Stimulated activated naive CD8-positive, alpha-beta T cell treated with anti-CD3 and anti-CD28 coated beads, Interleukin-15, Interleukin-2, amounts not matched to agents 100 ng/mL and 50 ng/mL, for 24 hours (primary cell): Measurements from ENCODE around the gene ZNF407.

Experiments
- H3K27ac Mint-ChIP-seq: one replicate; pipeline ENCODE4 v1.8.0; 2021; ENCODE audit warnings: mild to moderate bottlenecking, mixed read lengths
- H3K27me3 Mint-ChIP-seq: one replicate; pipeline ENCODE4 v1.8.0; 2021; ENCODE audit warnings: mixed read lengths
- H3K36me3 Mint-ChIP-seq: one replicate; pipeline ENCODE4 v1.8.0; 2021; ENCODE audit warnings: low read depth, mixed read lengths
- H3K4me1 Mint-ChIP-seq: one replicate; pipeline ENCODE4 v1.8.0; 2021; ENCODE audit warnings: low read depth, mixed read lengths
- H3K4me3 Mint-ChIP-seq: one replicate; pipeline ENCODE4 v1.8.0; 2021; ENCODE audit warnings: mild to moderate bottlenecking, mixed read lengths
- H3K9me3 Mint-ChIP-seq: one replicate; pipeline ENCODE4 v1.8.0; 2021; ENCODE audit warnings: mixed read lengths

ZNF407 gene

DNA sequence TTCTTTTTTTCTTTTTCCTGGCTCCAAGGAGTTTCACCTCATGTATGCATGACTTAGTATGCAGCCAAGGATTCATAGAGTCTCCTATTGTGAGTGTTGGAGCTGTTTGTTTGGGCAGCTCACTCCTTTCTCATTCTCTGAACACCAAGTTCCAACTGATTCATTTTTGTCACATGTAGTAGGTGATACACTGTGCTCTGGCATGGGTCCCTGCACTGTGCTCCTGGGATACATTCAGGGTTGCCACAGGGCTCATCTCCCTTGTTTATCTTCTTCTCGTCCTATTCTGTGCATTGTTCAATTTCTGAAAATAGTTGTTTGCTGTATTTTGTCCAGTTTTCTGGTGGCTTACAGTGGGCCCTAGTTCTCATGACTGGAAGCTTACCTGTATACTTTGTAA, 96.8 kb downstream of the ZNF407 start:
- Mint-ChIP-seq H3K4me3 (no peak overlapping the region), H3K27me3 (no peaks in the 10 kb centered on the region)

DNA sequence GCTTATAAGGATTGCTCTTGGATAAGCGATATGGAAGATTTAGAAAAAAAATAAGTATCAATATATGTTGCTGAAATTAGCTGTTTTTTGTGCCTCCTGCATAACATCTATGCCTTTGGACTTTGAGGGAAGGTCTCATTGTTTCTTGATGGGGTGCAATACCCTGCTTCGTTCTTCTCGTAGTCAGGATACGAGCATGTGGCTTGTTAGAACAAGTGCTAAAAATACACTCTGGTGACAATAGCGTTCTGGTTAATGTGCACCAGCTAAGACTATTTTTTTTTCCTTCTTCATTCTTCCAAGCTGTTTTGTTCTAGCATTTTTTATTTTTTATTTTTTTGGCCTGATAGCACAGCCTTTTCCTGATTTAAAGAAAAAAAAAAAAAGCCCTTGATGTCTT, 97.5 kb downstream of the ZNF407 start:
- H3K4me3 Mint-ChIP-seq: no peak overlapping the region
- H3K4me1 Mint-ChIP-seq: peaks cover 11% of the 10 kb centered on the region
- H3K27me3 Mint-ChIP-seq: no peaks in the 10 kb centered on the region
- H3K36me3 Mint-ChIP-seq: peaks cover 13% of the 10 kb centered on the region
- no peak overlapping the region for H3K27ac Mint-ChIP-seq
- H3K9me3 Mint-ChIP-seq: no peaks in the 10 kb centered on the region

More for the DNA sequence above, 96.8 kb downstream of the ZNF407 start:
- no peaks in the 10 kb centered on the region for H3K9me3 Mint-ChIP-seq
- H3K27ac Mint-ChIP-seq: no peak overlapping the region
- peaks cover 13% of the 10 kb centered on the region for H3K36me3 Mint-ChIP-seq
- H3K4me1 Mint-ChIP-seq: peaks cover 11% of the 10 kb centered on the region

DNA sequence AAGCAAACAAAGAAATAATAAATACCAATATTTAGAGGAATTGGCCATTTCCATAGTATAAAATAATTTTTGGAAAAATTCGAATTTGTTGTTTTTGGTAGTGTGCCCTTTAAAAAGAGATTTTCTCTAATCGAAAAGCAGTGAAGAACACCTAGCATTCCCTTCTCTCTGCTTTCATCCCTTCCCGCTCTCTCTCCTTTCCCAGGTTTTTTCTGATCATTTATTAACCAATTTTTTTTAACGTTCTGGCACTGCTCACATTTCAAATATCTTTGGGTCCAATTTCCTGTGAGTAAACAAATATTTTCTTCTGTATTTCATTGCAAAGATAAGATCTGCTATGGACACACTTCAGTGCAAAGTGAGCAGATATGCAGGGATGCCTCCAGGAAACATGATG, 101.2 kb downstream of the ZNF407 start:
- Mint-ChIP-seq H3K36me3 (peaks cover 8% of the 10 kb centered on the region), H3K9me3 (no peaks in the 10 kb centered on the region), H3K4me3 (no peak overlapping the region), H3K27me3 (no peaks in the 10 kb centered on the region), H3K27ac (no peak overlapping the region), H3K4me1 (peaks cover 3% of the 10 kb centered on the region)

- H3K27ac Mint-ChIP-seq: no peak overlapping the region
- peaks cover 3% of the 10 kb centered on the region for H3K4me1 Mint-ChIP-seq
- no peak overlapping the region for H3K4me3 Mint-ChIP-seq
- no peaks in the 10 kb centered on the region for H3K9me3 Mint-ChIP-seq
- peaks cover 7% of the 10 kb centered on the region for H3K36me3 Mint-ChIP-seq
- H3K27me3 Mint-ChIP-seq: no peaks in the 10 kb centered on the region
Measured at GRCh38 chr18:74699455-74699854, 101.8 kb downstream of the ZNF407 start.

- Mint-ChIP-seq H3K4me3 (no peak overlapping the region), H3K27me3 (no peaks in the 10 kb centered on the region), H3K9me3 (no peaks in the 10 kb centered on the region), H3K27ac (no peak overlapping the region), H3K36me3 (peaks cover 7% of the 10 kb centered on the region), H3K4me1 (peaks cover 3% of the 10 kb centered on the region)
Measured at GRCh38 chr18:74702950-74703349, 105.3 kb downstream of the ZNF407 start.

GRCh38 chr18:74708169-74708568, 110.5 kb downstream of the ZNF407 start:
- Mint-ChIP-seq H3K4me1 (no peaks in the 10 kb centered on the region), H3K4me3 (no peak overlapping the region), H3K27ac (no peak overlapping the region)

GRCh38 chr18:74709452-74709851, 111.8 kb downstream of the ZNF407 start:
- H3K4me1 Mint-ChIP-seq: no peaks in the 10 kb centered on the region
- H3K27me3 Mint-ChIP-seq: no peaks in the 10 kb centered on the region
- H3K27ac Mint-ChIP-seq: no peak overlapping the region
- no peak overlapping the region for H3K4me3 Mint-ChIP-seq
- H3K9me3 Mint-ChIP-seq: no peaks in the 10 kb centered on the region
- no peaks in the 10 kb centered on the region for H3K36me3 Mint-ChIP-seq

More at GRCh38 chr18:74708169-74708568, 110.5 kb downstream of the ZNF407 start:
- Mint-ChIP-seq H3K9me3 (no peaks in the 10 kb centered on the region), H3K36me3 (peaks cover 3% of the 10 kb centered on the region), H3K27me3 (no peaks in the 10 kb centered on the region)

DNA sequence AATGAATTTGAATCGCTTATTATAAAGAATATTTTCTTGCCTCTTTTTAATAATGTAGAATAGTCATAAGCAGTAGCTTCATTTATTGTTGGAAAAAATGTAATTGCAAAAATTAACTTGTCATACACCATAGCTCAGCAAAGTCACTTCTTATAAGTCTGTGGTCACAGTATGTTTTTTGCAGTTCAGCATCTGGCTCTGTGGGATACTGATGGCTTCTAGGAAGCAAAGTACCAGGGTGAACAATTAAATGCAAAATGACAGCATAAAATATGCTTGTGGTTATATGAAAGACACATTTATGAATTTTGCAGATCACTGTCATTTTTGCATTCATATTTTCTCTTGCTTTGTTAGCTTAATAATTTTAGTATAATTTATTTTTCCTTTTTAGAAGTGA, 116.5 kb downstream of the ZNF407 start:
- H3K4me1 Mint-ChIP-seq: no peaks in the 10 kb centered on the region
- no peak overlapping the region for H3K4me3 Mint-ChIP-seq
- no peaks in the 10 kb centered on the region for H3K27me3 Mint-ChIP-seq
- peaks cover 5% of the 10 kb centered on the region for H3K36me3 Mint-ChIP-seq
- no peaks in the 10 kb centered on the region for H3K9me3 Mint-ChIP-seq
- no peak overlapping the region for H3K27ac Mint-ChIP-seq

- peaks cover 7% of the 10 kb centered on the region for H3K36me3 Mint-ChIP-seq
- peaks cover 3% of the 10 kb centered on the region for H3K9me3 Mint-ChIP-seq
- no peaks in the 10 kb centered on the region for H3K27me3 Mint-ChIP-seq
- no peak overlapping the region for H3K4me3 Mint-ChIP-seq
- H3K4me1 Mint-ChIP-seq: peaks cover 2% of the 10 kb centered on the region
- H3K27ac Mint-ChIP-seq: no peak overlapping the region
Measured at GRCh38 chr18:74714791-74715190, 117.1 kb downstream of the ZNF407 start.

DNA sequence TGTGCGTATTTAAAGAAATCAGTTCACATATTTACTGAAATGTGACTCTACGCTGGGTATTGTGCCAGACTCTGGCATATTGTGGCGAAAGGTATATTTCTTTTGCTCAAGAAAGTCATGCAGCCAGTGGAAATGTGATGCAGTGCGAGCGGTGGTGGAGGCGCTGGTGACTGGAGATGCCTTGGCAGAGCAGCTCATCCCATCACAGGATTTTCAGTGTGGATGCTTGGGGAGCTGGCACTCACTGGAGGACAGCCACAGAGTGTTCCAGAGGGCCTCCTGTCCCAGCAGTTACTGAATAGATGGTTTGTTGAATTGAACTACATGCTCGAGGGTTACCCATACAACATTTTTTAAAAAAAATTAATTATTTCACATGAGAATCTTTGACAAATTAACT, 117.6 kb downstream of the ZNF407 start:
- Mint-ChIP-seq H3K36me3 (peaks cover 12% of the 10 kb centered on the region), H3K9me3 (peaks cover 4% of the 10 kb centered on the region), H3K27me3 (no peaks in the 10 kb centered on the region), H3K4me3 (no peak overlapping the region), H3K4me1 (peaks cover 7% of the 10 kb centered on the region), H3K27ac (no peak overlapping the region)

DNA sequence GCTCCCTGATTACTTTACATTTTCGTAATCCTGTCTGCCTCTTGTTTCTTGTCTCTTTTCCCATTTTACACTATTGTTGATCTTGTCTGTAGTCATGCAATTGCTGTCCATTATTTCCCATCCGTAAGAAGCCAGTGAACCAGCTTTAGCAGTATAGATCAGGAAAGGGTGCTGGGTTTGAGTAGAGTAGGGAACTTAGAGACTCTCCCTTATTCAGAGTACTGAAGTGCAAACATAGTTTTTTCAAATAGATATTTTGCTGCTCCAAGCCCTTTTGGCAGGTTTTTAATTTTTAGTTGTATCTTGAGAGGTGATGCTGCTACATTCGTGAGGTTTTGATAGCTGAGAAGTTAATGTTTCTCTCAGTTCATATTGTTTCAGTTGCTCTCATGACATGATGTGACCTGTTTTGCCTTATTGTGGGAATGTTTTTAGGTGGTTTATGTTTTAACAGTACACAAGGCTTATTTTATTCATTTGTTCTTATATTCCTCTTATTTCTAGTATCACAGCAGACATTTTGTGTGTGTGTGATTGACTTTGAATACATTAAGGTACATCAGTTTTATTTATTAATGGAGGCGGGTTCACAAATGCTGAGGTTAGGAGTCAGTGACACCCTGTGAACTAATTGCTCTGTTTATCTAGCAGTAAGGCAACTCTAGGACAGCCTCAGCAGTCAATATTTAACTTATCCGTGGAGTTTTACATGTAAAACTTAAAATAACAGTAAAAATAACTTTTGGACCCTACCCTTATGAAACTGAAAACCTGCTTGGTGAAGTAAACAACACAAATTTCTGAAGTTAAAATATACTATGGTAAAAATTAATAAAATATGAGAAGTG, 118.4 kb downstream of the ZNF407 start:
- no peak overlapping the region for H3K4me3 Mint-ChIP-seq
- H3K4me1 Mint-ChIP-seq: peaks cover 15% of the 10 kb centered on the region
- peaks cover 16% of the 10 kb centered on the region for H3K36me3 Mint-ChIP-seq
- H3K9me3 Mint-ChIP-seq: peaks cover 4% of the 10 kb centered on the region
- no peak overlapping the region for H3K27ac Mint-ChIP-seq
- no peaks in the 10 kb centered on the region for H3K27me3 Mint-ChIP-seq

DNA sequence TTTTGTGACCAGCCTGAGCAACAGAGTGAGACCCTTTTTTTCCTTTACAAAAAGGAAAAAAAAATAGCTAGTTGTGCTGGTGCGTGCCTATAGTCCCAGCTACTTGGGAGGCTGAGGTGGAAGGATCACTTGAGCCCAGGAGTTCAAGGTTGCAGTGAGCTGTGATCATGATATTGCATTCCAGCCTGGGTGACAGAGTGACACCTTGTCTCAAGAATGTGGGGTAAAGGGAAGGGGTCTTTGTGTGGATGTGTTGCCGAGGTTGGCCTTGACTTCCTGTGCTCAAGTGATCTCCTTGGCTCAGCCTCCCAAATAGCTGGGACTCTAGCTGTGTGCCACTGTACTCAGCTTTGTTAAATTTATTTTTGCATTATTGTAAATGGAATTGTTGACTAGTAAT, 120.6 kb downstream of the ZNF407 start:
- H3K27me3 Mint-ChIP-seq: no peaks in the 10 kb centered on the region
- peaks cover 16% of the 10 kb centered on the region for H3K36me3 Mint-ChIP-seq
- H3K4me1 Mint-ChIP-seq: peaks cover 29% of the 10 kb centered on the region
- H3K9me3 Mint-ChIP-seq: peaks cover 4% of the 10 kb centered on the region
- H3K27ac Mint-ChIP-seq: no peak overlapping the region
- no peak overlapping the region for H3K4me3 Mint-ChIP-seq

GRCh38 chr18:74722237-74722636, 124.6 kb downstream of the ZNF407 start:
- H3K9me3 Mint-ChIP-seq: peaks cover 4% of the 10 kb centered on the region
- H3K4me3 Mint-ChIP-seq: no peak overlapping the region
- no peaks in the 10 kb centered on the region for H3K27me3 Mint-ChIP-seq
- H3K36me3 Mint-ChIP-seq: peaks cover 30% of the 10 kb centered on the region
- H3K27ac Mint-ChIP-seq: no peak overlapping the region
- H3K4me1 Mint-ChIP-seq: peaks cover 29% of the 10 kb centered on the region

DNA sequence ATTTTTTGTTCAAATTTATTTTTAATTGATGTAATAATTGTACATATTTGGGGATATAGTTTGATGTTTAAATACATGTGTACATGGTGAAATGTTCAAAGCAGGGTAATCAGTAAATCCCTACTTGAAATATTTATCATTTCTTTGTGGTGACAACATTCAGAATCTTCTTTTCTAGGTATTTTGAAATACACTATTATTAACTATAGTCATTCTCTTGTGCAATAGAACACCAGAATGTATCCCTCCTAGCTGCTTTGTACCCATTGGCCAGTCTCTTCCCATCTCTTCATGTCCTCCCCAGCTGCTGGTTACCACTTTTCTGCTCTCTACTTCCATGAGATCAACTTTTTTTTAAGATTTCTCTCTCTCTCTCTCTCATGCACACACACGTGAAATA, 126.5 kb downstream of the ZNF407 start:
- Mint-ChIP-seq H3K9me3 (peaks cover 4% of the 10 kb centered on the region), H3K27ac (no peak overlapping the region), H3K4me3 (no peak overlapping the region), H3K4me1 (peaks cover 29% of the 10 kb centered on the region), H3K27me3 (no peaks in the 10 kb centered on the region), H3K36me3 (peaks cover 47% of the 10 kb centered on the region)

DNA sequence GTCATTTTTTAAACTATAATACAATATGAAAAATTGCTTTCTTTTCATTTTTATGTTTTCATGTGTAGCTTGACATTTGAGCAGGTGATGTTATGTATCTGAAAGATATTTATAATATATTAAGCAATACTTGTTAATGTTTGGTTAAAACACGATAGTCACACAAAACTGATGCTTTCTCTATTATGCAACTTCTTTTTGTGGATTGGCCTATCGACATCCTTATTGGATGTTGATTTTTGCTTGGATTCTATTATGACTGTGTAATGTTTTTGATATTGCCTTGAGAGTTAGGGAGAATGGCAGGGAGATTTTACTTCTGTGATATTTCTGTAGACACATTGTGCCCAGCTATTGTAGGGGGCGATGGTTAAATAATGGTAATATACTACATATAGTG, 128.0 kb downstream of the ZNF407 start:
- Mint-ChIP-seq H3K27me3 (no peaks in the 10 kb centered on the region), H3K36me3 (peaks cover 39% of the 10 kb centered on the region), H3K4me3 (no peak overlapping the region), H3K9me3 (no peaks in the 10 kb centered on the region), H3K27ac (no peak overlapping the region), H3K4me1 (peaks cover 18% of the 10 kb centered on the region)

DNA sequence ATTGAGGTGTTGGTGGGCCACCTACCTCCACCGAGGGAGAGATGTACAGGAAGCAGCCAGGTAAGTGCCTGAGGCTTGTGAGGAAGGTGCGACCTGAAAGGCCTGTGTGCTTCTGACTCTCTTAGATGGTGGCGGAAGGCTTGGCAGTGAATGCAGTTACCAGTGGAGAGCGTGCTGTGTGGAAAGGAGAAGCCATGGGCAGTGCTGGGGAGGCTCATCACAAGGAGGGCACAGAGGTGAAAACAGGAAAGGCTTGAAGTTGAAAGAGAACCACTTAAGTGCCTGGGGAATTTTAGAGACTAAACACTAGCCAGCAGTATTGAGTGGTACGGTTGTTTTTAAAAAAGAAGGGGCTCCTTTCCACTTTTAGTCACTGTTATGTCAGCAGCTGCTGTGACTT, 130.9 kb downstream of the ZNF407 start:
- H3K4me3 Mint-ChIP-seq: no peak overlapping the region
- H3K36me3 Mint-ChIP-seq: peaks cover 37% of the 10 kb centered on the region
- H3K27ac Mint-ChIP-seq: no peak overlapping the region
- no peaks in the 10 kb centered on the region for H3K9me3 Mint-ChIP-seq
- no peaks in the 10 kb centered on the region for H3K4me1 Mint-ChIP-seq
- H3K27me3 Mint-ChIP-seq: no peaks in the 10 kb centered on the region
